H9 (cell line): Measurements from ENCODE around the gene MBD3L2. TPM values are rescaled to one million over a fixed set of nuclear protein-coding genes. Genes with fewer than 3 reads are reported as not detected.

Source experiments
- DNase-seq: peaks from one replicate; pipeline ENCODE4 v3.0.0-alpha.2; 2017
- H2AFZ ChIP-seq: one replicate; pipeline ENCODE4 v1.6.1; 2013; ENCODE audit warnings: mild to moderate bottlenecking, low read length, control low read depth, moderate library complexity
- H2AK5ac ChIP-seq: 2 replicates; pipeline ENCODE4 v1.6.1; 2013; ENCODE audit warnings: low read length, control low read depth, mixed read lengths; ENCODE audit not compliant: insufficient read length
- H2BK120ac ChIP-seq: one replicate; pipeline ENCODE4 v1.6.1; 2013; ENCODE audit warnings: low read depth, mild to moderate bottlenecking, low read length, control low read depth, inconsistent platforms; ENCODE audit not compliant: poor library complexity, severe bottlenecking
- H2BK12ac ChIP-seq: 2 replicates; pipeline ENCODE4 v1.6.1; 2013; ENCODE audit warnings: low read length, control low read depth, mixed read lengths, low read depth; ENCODE audit not compliant: insufficient read length
- H2BK15ac ChIP-seq: 2 replicates; pipeline ENCODE4 v1.6.1; 2013; ENCODE audit warnings: low read depth, low read length, control low read depth
- H2BK20ac ChIP-seq: one replicate; pipeline ENCODE4 v1.6.1; 2013; ENCODE audit warnings: low read depth, mild to moderate bottlenecking, low read length, control low read depth, inconsistent platforms; ENCODE audit not compliant: poor library complexity, severe bottlenecking
- H2BK5ac ChIP-seq: 2 replicates; pipeline ENCODE4 v1.6.1; 2013; ENCODE audit warnings: low read length, control low read depth, mixed read lengths; ENCODE audit not compliant: insufficient read length
- H3K14ac ChIP-seq: 2 replicates; pipeline ENCODE4 v1.6.1; 2013; ENCODE audit warnings: low read length, control low read depth; ENCODE audit not compliant: insufficient read depth
- H3K18ac ChIP-seq: 2 replicates; pipeline ENCODE4 v1.6.1; 2013; ENCODE audit warnings: low read depth, mild to moderate bottlenecking, mixed read lengths, low read length, control low read depth; ENCODE audit not compliant: insufficient read length
- H3K23ac ChIP-seq: 2 replicates; pipeline ENCODE4 v1.6.1; 2013; ENCODE audit warnings: low read length, control low read depth, mixed read lengths, low read depth; ENCODE audit not compliant: insufficient read length
- H3K23me2 ChIP-seq: 2 replicates; pipeline ENCODE4 v1.6.1; 2013; ENCODE audit warnings: low read depth, mild to moderate bottlenecking, mixed read lengths, low read length, control low read depth; ENCODE audit not compliant: insufficient read length, poor library complexity, severe bottlenecking
- H3K27ac ChIP-seq: 2 replicates; pipeline ENCODE4 v1.5.1; 2013; ENCODE audit warnings: low read length, control low read depth, mixed read lengths, low read depth; ENCODE audit not compliant: insufficient read length
- H3K27me3 ChIP-seq: 2 replicates; pipeline ENCODE4 v1.6.1; 2013; ENCODE audit warnings: low read length, control low read depth, inconsistent platforms; ENCODE audit not compliant: insufficient read depth
- H3K4ac ChIP-seq: 2 replicates; pipeline ENCODE4 v1.6.1; 2013; ENCODE audit warnings: low read depth, mild to moderate bottlenecking, control low read depth, inconsistent platforms, low read length, moderate library complexity
- H3K4me1 ChIP-seq: 2 replicates; pipeline ENCODE4 v1.6.1; 2013; ENCODE audit warnings: low read length, control low read depth, inconsistent platforms; ENCODE audit not compliant: insufficient read depth
- H3K4me2 ChIP-seq: 2 replicates; pipeline ENCODE4 v1.6.1; 2013; ENCODE audit warnings: low read length, control low read depth, mixed read lengths; ENCODE audit not compliant: insufficient read length, insufficient read depth
- H3K56ac ChIP-seq: 2 replicates; pipeline ENCODE4 v1.6.1; 2013; ENCODE audit warnings: low read depth, mild to moderate bottlenecking, mixed read lengths, low read length, control low read depth; ENCODE audit not compliant: insufficient read length
- H3K79me1 ChIP-seq: 2 replicates; pipeline ENCODE4 v1.6.1; 2013; ENCODE audit warnings: low read depth, mild to moderate bottlenecking, moderate library complexity, low read length, control low read depth, inconsistent platforms; ENCODE audit not compliant: insufficient read depth, poor library complexity, severe bottlenecking
- H3K79me2 ChIP-seq: 2 replicates; pipeline ENCODE4 v1.6.1; 2013; ENCODE audit warnings: low read length, control low read depth, inconsistent platforms; ENCODE audit not compliant: insufficient read depth
- H3K9ac ChIP-seq: 2 replicates; pipeline ENCODE4 v1.6.1; 2013; ENCODE audit warnings: low read length, control low read depth, mixed read lengths; ENCODE audit not compliant: insufficient read length; ENCODE audit errors: extremely low read depth
- H3K9me3 ChIP-seq: one replicate; pipeline ENCODE4 v1.6.1; 2013; ENCODE audit warnings: low read depth, low read length, inconsistent platforms; ENCODE audit not compliant: control insufficient read depth
- H3T11ph ChIP-seq: one replicate; pipeline ENCODE4 v1.6.1; 2013; ENCODE audit warnings: mild to moderate bottlenecking, low read length, control low read depth, inconsistent platforms
- H4K20me1 ChIP-seq: one replicate; pipeline ENCODE4 v1.6.1; 2013; ENCODE audit not compliant: control insufficient read depth, insufficient read length, insufficient read depth
- H4K5ac ChIP-seq: 2 replicates; pipeline ENCODE4 v1.6.1; 2013; ENCODE audit warnings: low read depth, mild to moderate bottlenecking, mixed read lengths, low read length, control low read depth; ENCODE audit not compliant: insufficient read length
- H4K8ac ChIP-seq: replicated peaks from 2 replicates; pipeline ENCODE4 v1.6.1; 2013; ENCODE audit warnings: low read length, control low read depth, mixed read lengths, low read depth; ENCODE audit not compliant: insufficient read length
- H4K91ac ChIP-seq: 2 replicates; pipeline ENCODE4 v1.6.1; 2013; ENCODE audit warnings: low read depth, mild to moderate bottlenecking, moderate library complexity, mixed read lengths, low read length, control low read depth; ENCODE audit not compliant: insufficient read length
- H3K27ac Mint-ChIP-seq, 3 experiments: 2 replicates in 2 of 3; 3 replicates in 1 of 3; pipeline ENCODE4 v1.8.0; 2020 to 2021; ENCODE audit warnings: mixed read lengths in 3 of 3, mild to moderate bottlenecking in 1 of 3, moderate library complexity in 1 of 3
- H3K27me3 Mint-ChIP-seq: 2 replicates; pipeline ENCODE4 v1.8.0; 2021; ENCODE audit warnings: low read depth, mild to moderate bottlenecking, moderate library complexity, mixed read lengths
- H3K36me3 Mint-ChIP-seq, 3 experiments: 2 replicates in 2 of 3; 3 replicates in 1 of 3; pipeline ENCODE4 v1.8.0; 2020 to 2021; ENCODE audit warnings: low read depth in 3 of 3, mixed read lengths in 3 of 3; ENCODE audit not compliant: insufficient read depth in 1 of 3
- H3K4me1 Mint-ChIP-seq, 2 experiments: 2 replicates each; pipeline ENCODE4 v1.8.0; 2020; ENCODE audit warnings: mixed read lengths in 2 of 2
- H3K4me3 Mint-ChIP-seq, 2 experiments: 2 replicates in 1 of 2; 3 replicates in 1 of 2; pipeline ENCODE4 v1.8.0; 2020 to 2021; ENCODE audit warnings: mild to moderate bottlenecking in 2 of 2, mixed read lengths in 2 of 2, moderate library complexity in 1 of 2
- H3K9me3 Mint-ChIP-seq, 2 experiments: 2 replicates in 1 of 2; 3 replicates in 1 of 2; pipeline ENCODE4 v1.8.0; 2020; ENCODE audit warnings: mild to moderate bottlenecking in 2 of 2, mixed read lengths in 2 of 2, moderate library complexity in 1 of 2
- CTCF ChIP-seq: fragments of 200-600 bp; sonication (generic); conservative IDR thresholded peaks from 3 replicates; pipeline ENCODE4 v1.8.0; 2021; ENCODE audit warnings: antibody characterized with exemption, mild to moderate bottlenecking
- whole genome bisulfite sequencing: extraction: QIAGEN DNeasy Blood & Tissue Kit; methylation state at CpG from one replicate; pipeline ENCODE4 v1.1.7; 2013; ENCODE audit warnings: missing lambda C conversion rate, low lambda C conversion rate, mixed read lengths; ENCODE audit not compliant: insufficient read length; ENCODE audit errors: extremely low coverage; 5-methylcytosine and 5-hydroxymethylcytosine counted together
- total RNA-seq: library from RNA; stranded (reverse); gene quantifications from 2 replicates; pipeline ENCODE4 v1.2.1, GENCODE V29; 2021

The MBD3L2 gene
- total RNA-seq, 1 experiment from 2014 or later, result not detected

GRCh38 chr19:7069042-7069903 lies 20.2 kb downstream of the MBD3L2 start, which contains the start of gene ZNF557:
ZNF557 (plus strand) TSS chr19:7069703; CDS start chr19:7075075, 5,372 bp downstream.
- peak within 1 kb of the TSS; percentile 91 to 94 for H3K4me3 Mint-ChIP-seq
- Histone ChIP-seq H2BK20ac (no peak within 1 kb of the TSS), H3K4me2 (peak within 1 kb of the TSS; percentile 77), H3K27me3 (no peaks in the 10 kb centered on the region), H3T11ph (no peak within 1 kb of the TSS), H2AK5ac (no peak within 1 kb of the TSS), H3K4me1 (no peaks in the 10 kb centered on the region), H3K14ac (peak within 1 kb of the TSS; percentile 92), H4K8ac (no peak within 1 kb of the TSS), H4K20me1 (no peaks in the 10 kb centered on the region), H3K79me1 (no peaks in the 10 kb centered on the region), H3K23ac (no peak within 1 kb of the TSS), H3K56ac (no peak within 1 kb of the TSS), H3K27ac (no peak within 1 kb of the TSS), H2AFZ (peak within 1 kb of the TSS; percentile 99), H4K91ac (no peak within 1 kb of the TSS), H3K18ac (peak within 1 kb of the TSS; percentile 93), H3K9me3 (no peaks in the 10 kb centered on the region), H3K9ac (peak within 1 kb of the TSS; percentile 71), H2BK5ac (no peak within 1 kb of the TSS), H2BK120ac (peak within 1 kb of the TSS; percentile 94), H3K23me2 (peaks cover 7% of the 10 kb centered on the region), H2BK15ac (no peak within 1 kb of the TSS), H4K5ac (no peak within 1 kb of the TSS), H2BK12ac (no peak within 1 kb of the TSS), H3K4ac (no peak within 1 kb of the TSS), H3K79me2 (no peaks in the 10 kb centered on the region)
- TF ChIP-seq CTCF, result no peak
- WGBS, result no CpG with 5 or more reads among the region's 56 CpGs
- H3K36me3 Mint-ChIP-seq, result peaks cover 27 to 37% (median 28%) of the 10 kb centered on the region in 3 experiments
- no peaks in the 10 kb centered on the region for H3K27me3 Mint-ChIP-seq
- H3K9me3 Mint-ChIP-seq, result peaks cover 34 to 39% of the 10 kb centered on the region in 2 experiments
- H3K27ac Mint-ChIP-seq, result peak within 1 kb of the TSS; percentile 85 to 88 (median 86); a peak in 4 of 7 replicates
- peak; percentile 97 for DNase-seq
- H3K4me1 Mint-ChIP-seq, result peaks cover 0 to 3% of the 10 kb centered on the region in 2 experiments; a peak in 2 of 4 replicates
